GM23338 (cell line): ENCODE results near the gene CRPPA. TPM values are rescaled to one million over a fixed set of nuclear protein-coding genes. Genes with fewer than 3 reads are reported as not detected.

Source experiments
- ATAC-seq: fragments of 200-7000 bp; cut with Tn5 transposase; 3 replicates; pipeline ENCODE4 v1.9.1; 2020
- DNase-seq: peaks from one replicate; pipeline ENCODE4 v3.0.0-alpha.2; 2015; ENCODE audit warnings: low spot score
- H2AFZ ChIP-seq: fragments of 200-600 bp; sonication (generic); 2 replicates; pipeline ENCODE4 v1.8.0; 2016; ENCODE audit warnings: antibody characterized with exemption, mild to moderate bottlenecking, moderate library complexity
- H3F3A ChIP-seq: fragments of 200-600 bp; sonication (generic); replicated peaks from 2 replicates; pipeline ENCODE4 v1.8.0; 2017; ENCODE audit warnings: antibody characterized with exemption, mixed run types, low read depth
- H3K27ac ChIP-seq: fragments of 200-600 bp; sonication (generic); 2 replicates; pipeline ENCODE4 v1.6.1; 2016; ENCODE audit warnings: low read depth
- H3K27me3 ChIP-seq: fragments of 200-600 bp; sonication (generic); 2 replicates; pipeline ENCODE4 v1.8.0; 2016; ENCODE audit warnings: mild to moderate bottlenecking, mixed run types, moderate library complexity; ENCODE audit not compliant: insufficient read depth
- H3K36me3 ChIP-seq: fragments of 200-600 bp; sonication (generic); 2 replicates; pipeline ENCODE4 v1.8.0; 2016; ENCODE audit warnings: mild to moderate bottlenecking; ENCODE audit not compliant: insufficient read depth
- H3K4me1 ChIP-seq: fragments of 200-600 bp; sonication (generic); 2 replicates; pipeline ENCODE4 v1.8.0; 2016; ENCODE audit warnings: mild to moderate bottlenecking, moderate library complexity; ENCODE audit not compliant: insufficient read depth
- H3K4me2 ChIP-seq: fragments of 200-600 bp; sonication (generic); 2 replicates; pipeline ENCODE4 v1.7.1; 2017; ENCODE audit warnings: mixed run types
- H3K4me3 ChIP-seq: fragments of 200-600 bp; sonication (generic); 2 replicates; pipeline ENCODE4 v1.6.1; 2016; ENCODE audit warnings: mixed run types
- H3K79me2 ChIP-seq: fragments of 200-600 bp; sonication (generic); replicated peaks from 2 replicates; pipeline ENCODE4 v1.8.0; 2017; ENCODE audit warnings: mild to moderate bottlenecking; ENCODE audit not compliant: insufficient read depth
- H3K9me2 ChIP-seq: fragments of 200-600 bp; sonication (generic); 2 replicates; pipeline ENCODE4 v1.8.0; 2017; ENCODE audit not compliant: insufficient read depth
- H4K20me1 ChIP-seq: fragments of 200-600 bp; sonication (generic); replicated peaks from 2 replicates; pipeline ENCODE4 v1.8.0; 2017; ENCODE audit warnings: mild to moderate bottlenecking; ENCODE audit not compliant: insufficient read depth
- H3K27ac Mint-ChIP-seq: 2 replicates; pipeline ENCODE4 v1.8.0; 2020; ENCODE audit warnings: inconsistent platforms, mild to moderate bottlenecking, moderate library complexity, mixed read lengths
- H3K27me3 Mint-ChIP-seq: 3 replicates; pipeline ENCODE4 v1.8.0; 2022; ENCODE audit warnings: low read depth, mild to moderate bottlenecking, moderate library complexity, mixed read lengths, inconsistent platforms; ENCODE audit not compliant: insufficient read depth, poor library complexity
- H3K36me3 Mint-ChIP-seq: 3 replicates; pipeline ENCODE4 v1.8.0; 2021; ENCODE audit warnings: low read depth, mild to moderate bottlenecking, inconsistent platforms, moderate library complexity, mixed read lengths
- H3K4me1 Mint-ChIP-seq: 3 replicates; pipeline ENCODE4 v1.8.0; 2020; ENCODE audit warnings: mild to moderate bottlenecking, inconsistent platforms, mixed read lengths
- H3K4me3 Mint-ChIP-seq: 3 replicates; pipeline ENCODE4 v1.8.0; 2021; ENCODE audit warnings: moderate library complexity, mild to moderate bottlenecking, inconsistent platforms, mixed read lengths
- H3K9me3 Mint-ChIP-seq: 3 replicates; pipeline ENCODE4 v1.8.0; 2020; ENCODE audit warnings: moderate library complexity, mild to moderate bottlenecking, inconsistent platforms, mixed read lengths
- CREB1 ChIP-seq: fragments of 250-450 bp; sonication (Bioruptor Pico); IDR thresholded peaks from 2 replicates; pipeline ENCODE4 v1.5.0; 2020; ENCODE audit warnings: low read depth, mild to moderate bottlenecking, moderate library complexity
- CTCF ChIP-seq, 2 experiments: fragments of 200-600 bp in 1 of 2; sonication (generic) in 1 of 2; conservative IDR thresholded peaks; 2 replicates each; pipeline versions ENCODE4 v1.5.1 to v1.6.1; 2016 to 2017; ENCODE audit warnings: antibody characterized with exemption in 2 of 2, low read depth in 2 of 2, mild to moderate bottlenecking in 2 of 2, moderate library complexity in 1 of 2
- ETS1 ChIP-seq: IDR thresholded peaks from 2 replicates; pipeline ENCODE4 v1.6.1; 2016; ENCODE audit warnings: antibody characterized with exemption
- EZH2 ChIP-seq: fragments of 200-600 bp; sonication (generic); IDR thresholded peaks from one replicate; pipeline ENCODE4 v1.8.0; 2017; ENCODE audit warnings: antibody characterized with exemption, mild to moderate bottlenecking, low read depth; ENCODE audit not compliant: unreplicated experiment
- EZH2phosphoT487 ChIP-seq: fragments of 200-600 bp; sonication (generic); IDR thresholded peaks from one replicate; pipeline ENCODE4 v1.8.1; 2018; ENCODE audit warnings: antibody characterized with exemption; ENCODE audit not compliant: unreplicated experiment
- JUNB ChIP-seq: IDR thresholded peaks from one replicate; pipeline ENCODE4 v1.6.1; 2016; ENCODE audit warnings: antibody characterized with exemption; ENCODE audit not compliant: unreplicated experiment
- NANOG ChIP-seq: IDR thresholded peaks from 2 replicates; pipeline ENCODE4 v1.6.1; 2016; ENCODE audit warnings: antibody characterized with exemption, borderline replicate concordance
- POLR2AphosphoS5 ChIP-seq: IDR thresholded peaks from 2 replicates; pipeline ENCODE4 v1.6.1; 2016; ENCODE audit warnings: antibody characterized with exemption, low read depth
- REST ChIP-seq: IDR thresholded peaks from one replicate; pipeline ENCODE4 v1.6.1; 2018; ENCODE audit warnings: antibody characterized with exemption; ENCODE audit not compliant: unreplicated experiment
- STAT1 ChIP-seq: IDR thresholded peaks from one replicate; pipeline ENCODE4 v1.6.1; 2016; ENCODE audit warnings: antibody characterized with exemption; ENCODE audit not compliant: unreplicated experiment
- ZNF114 ChIP-seq: fragments of 250-450 bp; sonication (Bioruptor Pico); IDR thresholded peaks from 2 replicates; pipeline ENCODE4 v1.5.0; 2020; ENCODE audit warnings: mild to moderate bottlenecking, moderate library complexity
- ZNF331 ChIP-seq: fragments of 250-450 bp; sonication (Bioruptor Pico); IDR thresholded peaks from 2 replicates; pipeline ENCODE4 v1.5.0; 2020; ENCODE audit warnings: low read depth, mild to moderate bottlenecking, moderate library complexity
- polyA plus RNA-seq: library from polyadenylated mRNA; unstranded; fragments of >200 nt; fragmentation: Nextera tagmentation; extraction: Ambion mirVana; gene quantifications from 2 replicates; pipeline ENCODE4 v1.2.1, GENCODE V29; 2016
- total RNA-seq: library from RNA; depleted of rRNA; stranded (reverse); fragments of >200 nt; shearing (Covaris generic); gene quantifications from 2 replicates; pipeline ENCODE4 v1.2.3, GENCODE V29; 2014
- TF ChIP-seq, protein P1 (sequence below): fragments of 250-450 bp; sonication (Bioruptor Pico); IDR thresholded peaks from 2 replicates; pipeline ENCODE4 v1.5.0; 2020; ENCODE audit warnings: mild to moderate bottlenecking, moderate library complexity

Gene CRPPA
- total and polyA plus RNA-seq, 2 experiments from 2014 or later: 0.45 to 0.73 TPM

GRCh38 chr7:16428672-16429071 is 7.3 kb upstream of the CRPPA start:
- ATAC-seq: no peak
- H3K27me3 ChIP-seq: no peaks in the 10 kb centered on the region
- no peaks in the 10 kb centered on the region for H4K20me1 ChIP-seq
- H3K4me3 ChIP-seq: no peak overlapping the region
- Mint-ChIP-seq H3K9me3 (no peaks in the 10 kb centered on the region), H3K36me3 (no peaks in the 10 kb centered on the region), H3K27me3 (no peaks in the 10 kb centered on the region), H3K4me3 (no peak overlapping the region), H3K4me1 (no peaks in the 10 kb centered on the region), H3K27ac (no peak overlapping the region)
- no peaks in the 10 kb centered on the region for H3F3A ChIP-seq
- DNase-seq: no peak
- no peak overlapping the region for H2AFZ ChIP-seq
- H3K9me2 ChIP-seq: no peaks in the 10 kb centered on the region
- no peak overlapping the region for H3K4me2 ChIP-seq
- no peaks in the 10 kb centered on the region for H3K79me2 ChIP-seq
- H3K36me3 ChIP-seq: no peaks in the 10 kb centered on the region
- no peaks in the 10 kb centered on the region for H3K4me1 ChIP-seq
- no peak for TF ChIP-seq ZNF331 (CRISPR knock-in tag)
- TF ChIP-seq REST: no peak
- no peak for TF ChIP-seq CTCF (conservative IDR thresholded peaks at IDR 0.05; ENCODE audit: low read depth in 2 of 2)
- TF ChIP-seq ZNF114 (CRISPR knock-in tag): no peak
- TF ChIP-seq NANOG: no peak
- no peak for TF ChIP-seq POLR2AphosphoS5
- no peak for TF ChIP-seq ETS1
- TF ChIP-seq JUNB: no peak
- TF ChIP-seq CREB1 (CRISPR knock-in tag): no peak
- TF ChIP-seq, protein P1, sequence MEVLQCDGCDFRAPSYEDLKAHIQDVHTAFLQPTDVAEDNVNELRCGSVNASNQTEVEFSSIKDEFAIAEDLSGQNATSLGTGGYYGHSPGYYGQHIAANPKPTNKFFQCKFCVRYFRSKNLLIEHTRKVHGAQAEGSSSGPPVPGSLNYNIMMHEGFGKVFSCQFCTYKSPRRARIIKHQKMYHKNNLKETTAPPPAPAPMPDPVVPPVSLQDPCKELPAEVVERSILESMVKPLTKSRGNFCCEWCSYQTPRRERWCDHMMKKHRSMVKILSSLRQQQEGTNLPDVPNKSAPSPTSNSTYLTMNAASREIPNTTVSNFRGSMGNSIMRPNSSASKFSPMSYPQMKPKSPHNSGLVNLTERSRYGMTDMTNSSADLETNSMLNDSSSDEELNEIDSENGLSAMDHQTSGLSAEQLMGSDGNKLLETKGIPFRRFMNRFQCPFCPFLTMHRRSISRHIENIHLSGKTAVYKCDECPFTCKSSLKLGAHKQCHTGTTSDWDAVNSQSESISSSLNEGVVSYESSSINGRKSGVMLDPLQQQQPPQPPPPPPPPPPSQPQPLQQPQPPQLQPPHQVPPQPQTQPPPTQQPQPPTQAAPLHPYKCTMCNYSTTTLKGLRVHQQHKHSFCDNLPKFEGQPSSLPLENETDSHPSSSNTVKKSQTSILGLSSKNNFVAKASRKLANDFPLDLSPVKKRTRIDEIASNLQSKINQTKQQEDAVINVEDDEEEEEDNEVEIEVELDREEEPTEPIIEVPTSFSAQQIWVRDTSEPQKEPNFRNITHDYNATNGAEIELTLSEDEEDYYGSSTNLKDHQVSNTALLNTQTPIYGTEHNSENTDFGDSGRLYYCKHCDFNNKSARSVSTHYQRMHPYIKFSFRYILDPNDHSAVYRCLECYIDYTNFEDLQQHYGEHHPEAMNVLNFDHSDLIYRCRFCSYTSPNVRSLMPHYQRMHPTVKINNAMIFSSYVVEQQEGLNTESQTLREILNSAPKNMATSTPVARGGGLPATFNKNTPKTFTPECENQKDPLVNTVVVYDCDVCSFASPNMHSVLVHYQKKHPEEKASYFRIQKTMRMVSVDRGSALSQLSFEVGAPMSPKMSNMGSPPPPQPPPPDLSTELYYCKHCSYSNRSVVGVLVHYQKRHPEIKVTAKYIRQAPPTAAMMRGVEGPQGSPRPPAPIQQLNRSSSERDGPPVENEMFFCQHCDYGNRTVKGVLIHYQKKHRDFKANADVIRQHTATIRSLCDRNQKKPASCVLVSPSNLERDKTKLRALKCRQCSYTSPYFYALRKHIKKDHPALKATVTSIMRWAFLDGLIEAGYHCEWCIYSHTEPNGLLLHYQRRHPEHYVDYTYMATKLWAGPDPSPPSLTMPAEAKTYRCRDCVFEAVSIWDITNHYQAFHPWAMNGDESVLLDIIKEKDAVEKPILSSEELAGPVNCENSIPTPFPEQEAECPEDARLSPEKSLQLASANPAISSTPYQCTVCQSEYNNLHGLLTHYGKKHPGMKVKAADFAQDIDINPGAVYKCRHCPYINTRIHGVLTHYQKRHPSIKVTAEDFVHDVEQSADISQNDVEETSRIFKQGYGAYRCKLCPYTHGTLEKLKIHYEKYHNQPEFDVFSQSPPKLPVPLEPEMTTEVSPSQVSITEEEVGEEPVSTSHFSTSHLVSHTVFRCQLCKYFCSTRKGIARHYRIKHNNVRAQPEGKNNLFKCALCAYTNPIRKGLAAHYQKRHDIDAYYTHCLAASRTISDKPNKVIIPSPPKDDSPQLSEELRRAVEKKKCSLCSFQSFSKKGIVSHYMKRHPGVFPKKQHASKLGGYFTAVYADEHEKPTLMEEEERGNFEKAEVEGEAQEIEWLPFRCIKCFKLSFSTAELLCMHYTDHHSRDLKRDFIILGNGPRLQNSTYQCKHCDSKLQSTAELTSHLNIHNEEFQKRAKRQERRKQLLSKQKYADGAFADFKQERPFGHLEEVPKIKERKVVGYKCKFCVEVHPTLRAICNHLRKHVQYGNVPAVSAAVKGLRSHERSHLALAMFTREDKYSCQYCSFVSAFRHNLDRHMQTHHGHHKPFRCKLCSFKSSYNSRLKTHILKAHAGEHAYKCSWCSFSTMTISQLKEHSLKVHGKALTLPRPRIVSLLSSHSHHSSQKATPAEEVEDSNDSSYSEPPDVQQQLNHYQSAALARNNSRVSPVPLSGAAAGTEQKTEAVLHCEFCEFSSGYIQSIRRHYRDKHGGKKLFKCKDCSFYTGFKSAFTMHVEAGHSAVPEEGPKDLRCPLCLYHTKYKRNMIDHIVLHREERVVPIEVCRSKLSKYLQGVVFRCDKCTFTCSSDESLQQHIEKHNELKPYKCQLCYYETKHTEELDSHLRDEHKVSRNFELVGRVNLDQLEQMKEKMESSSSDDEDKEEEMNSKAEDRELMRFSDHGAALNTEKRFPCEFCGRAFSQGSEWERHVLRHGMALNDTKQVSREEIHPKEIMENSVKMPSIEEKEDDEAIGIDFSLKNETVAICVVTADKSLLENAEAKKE: no peak
- no peak for TF ChIP-seq STAT1
- no peak for TF ChIP-seq EZH2phosphoT487
- no peak for TF ChIP-seq EZH2
- no peak overlapping the region for H3K27ac ChIP-seq
